HK-2 (cell line): Measurements from ENCODE around the gene RANBP17.

Experiments
- DNase-seq: peaks from one replicate; pipeline ENCODE4 v3.0.0-alpha.2; 2018; ENCODE audit not compliant: unreplicated experiment

Gene RANBP17

GRCh38 chr5:171092194-171092593, 230.4 kb downstream of the RANBP17 start:
- no peak for DNase-seq

DNA sequence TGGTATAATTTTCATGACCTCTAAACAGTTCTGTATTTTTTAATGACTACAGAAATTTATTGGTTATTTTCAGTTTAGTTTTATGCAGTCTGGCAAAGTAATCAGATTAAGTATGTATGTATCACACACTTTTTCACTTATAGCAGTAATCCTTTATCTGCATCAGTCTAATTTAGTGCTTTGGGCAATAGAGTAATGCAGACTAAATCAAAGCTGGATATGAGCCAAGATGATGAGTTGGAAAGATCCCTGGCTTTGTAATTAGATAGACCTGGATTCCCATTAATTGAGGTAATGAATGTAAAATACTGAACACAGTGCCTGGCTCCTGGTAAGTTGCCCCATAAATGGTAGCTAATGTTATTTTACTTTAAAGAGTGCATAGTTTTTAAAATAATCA, 231.8 kb downstream of the RANBP17 start:
- DNase-seq = no peak

DNA sequence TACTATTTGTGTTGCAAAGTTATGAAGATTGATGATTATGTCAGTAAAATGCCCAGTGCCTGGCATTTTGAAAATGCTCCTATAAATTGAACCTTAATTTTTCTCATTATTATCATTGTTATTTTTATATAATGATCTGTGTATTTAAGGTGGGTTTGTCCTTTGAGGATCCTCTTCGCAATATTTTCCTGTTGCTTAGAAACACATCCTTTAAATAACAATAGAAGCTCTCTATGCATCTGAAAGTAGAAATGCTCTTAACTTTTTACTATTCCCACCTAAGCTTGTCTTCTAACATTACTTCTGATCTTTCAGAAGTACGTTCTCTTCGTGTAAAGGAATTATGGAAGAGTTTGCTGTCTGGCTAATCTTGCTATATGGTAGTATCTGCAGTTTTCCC, 232.5 kb downstream of the RANBP17 start:
- DNase-seq = no peak

DNA sequence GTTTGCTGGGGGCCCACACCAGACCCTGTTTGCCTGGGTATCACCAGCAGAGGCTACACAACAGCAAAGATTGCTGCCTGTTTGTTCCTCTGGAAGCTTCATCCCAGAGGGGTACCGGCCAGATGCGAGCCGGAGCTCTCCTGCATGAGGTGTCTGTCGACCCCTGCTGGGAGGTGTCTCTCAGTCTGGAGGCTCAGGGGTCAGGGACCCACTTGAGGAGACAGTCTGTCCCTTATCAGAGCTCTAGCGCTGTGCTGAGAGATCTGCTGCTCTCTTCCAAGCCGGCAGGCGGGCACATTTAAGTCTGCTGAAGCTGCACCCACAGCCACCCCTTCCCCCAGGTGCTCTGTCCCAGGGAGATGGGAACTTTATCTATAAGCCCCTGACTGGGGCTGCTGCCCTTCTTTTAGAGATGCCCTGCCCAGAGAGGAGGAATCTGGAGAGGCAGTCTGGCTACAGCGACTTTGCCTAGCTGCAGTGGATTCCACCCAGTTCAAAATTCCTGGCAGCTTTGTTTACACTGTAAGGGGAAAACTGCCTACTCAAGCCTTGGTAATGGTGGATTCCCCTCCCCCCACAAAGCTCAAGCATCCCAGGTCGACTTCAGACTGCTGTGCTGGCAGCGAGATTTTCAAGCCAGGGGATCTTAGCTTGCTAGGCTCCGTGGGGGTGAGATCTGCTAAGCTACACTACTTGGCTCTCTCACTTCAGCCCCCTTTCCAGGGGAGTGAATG, 241.2 kb downstream of the RANBP17 start:
- DNase-seq = no peak

DNA sequence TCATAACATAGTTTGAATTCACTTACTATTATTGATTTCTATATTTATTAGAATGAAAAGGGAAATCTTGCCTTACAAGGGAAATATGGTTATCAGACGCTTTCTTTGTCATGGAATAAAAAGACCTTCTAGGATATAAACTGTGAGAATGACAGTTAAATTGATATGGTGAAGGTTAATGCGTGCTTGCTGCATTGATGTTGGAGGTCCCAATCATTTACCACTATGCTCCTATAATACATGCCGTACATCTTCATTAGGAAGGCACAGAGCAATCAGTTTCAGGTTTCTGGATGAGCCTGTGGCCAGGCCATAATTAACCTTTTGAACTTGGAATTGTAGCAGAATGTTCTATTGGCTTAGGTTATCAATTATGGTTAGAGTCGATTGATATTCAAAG, 245.9 kb downstream of the RANBP17 start:
- DNase-seq = no peak

GRCh38 chr5:171115519-171115918, 253.7 kb downstream of the RANBP17 start:
- no peak for DNase-seq

GRCh38 chr5:171116719-171117118, 254.9 kb downstream of the RANBP17 start:
- DNase-seq = no peak

DNA sequence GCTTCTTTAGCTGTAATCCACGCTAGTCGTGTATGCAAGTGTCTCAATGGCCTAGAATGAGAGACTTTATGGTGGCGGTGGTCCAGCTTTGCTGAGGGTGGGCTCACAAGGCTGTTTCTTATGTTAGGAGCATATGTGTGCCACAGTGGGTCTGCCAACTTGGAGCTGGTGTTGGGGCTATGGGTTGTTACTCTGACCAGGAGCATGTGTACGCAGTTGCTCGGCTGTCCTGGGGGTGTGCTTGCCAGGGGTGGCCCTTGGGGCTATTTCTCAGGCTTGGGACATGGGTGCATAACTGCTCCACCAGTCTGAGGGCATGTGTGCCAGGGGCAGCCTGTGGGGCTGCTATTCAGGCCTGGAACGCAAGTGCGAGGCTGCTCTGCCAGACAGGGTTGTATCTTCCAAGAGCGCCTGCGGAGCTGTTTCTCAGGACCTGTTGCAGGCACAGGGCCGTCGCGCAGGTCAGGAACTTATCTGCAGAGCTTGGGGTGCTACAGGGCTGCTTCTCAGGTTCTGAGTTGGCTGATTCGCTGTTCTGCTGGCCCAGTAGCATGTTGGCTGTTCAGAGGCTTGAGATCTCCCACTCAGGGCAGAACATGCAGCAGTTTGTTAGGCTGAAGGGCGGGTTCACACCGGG, 259.3 kb downstream of the RANBP17 start:
- DNase-seq = no peak

DNA sequence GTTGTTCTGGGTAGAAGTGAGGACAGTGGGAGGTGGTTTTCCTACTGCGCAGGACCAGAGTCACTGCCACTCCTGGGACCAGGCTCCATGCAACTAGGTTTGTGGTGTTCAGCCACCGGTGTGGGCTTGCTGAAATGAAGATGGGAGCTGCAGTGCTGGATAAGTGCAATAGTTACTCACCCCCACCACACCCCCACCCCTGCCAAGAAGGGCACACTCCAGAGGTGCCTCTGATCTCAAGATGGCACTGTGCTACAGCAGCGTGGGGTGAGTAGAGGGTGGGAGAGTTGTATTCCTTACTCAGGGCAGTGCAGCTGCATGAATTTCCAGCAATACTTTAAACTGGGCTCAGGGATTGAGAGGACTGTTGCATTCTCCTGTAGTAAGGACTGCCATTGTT, 259.8 kb downstream of the RANBP17 start:
- DNase-seq = no peak

- peak; percentile 7 for DNase-seq
Measured at GRCh38 chr5:171122372-171122771, 260.6 kb downstream of the RANBP17 start.

GRCh38 chr5:171123417-171123816, 261.6 kb downstream of the RANBP17 start:
- DNase-seq = no peak

GRCh38 chr5:171127314-171127713, 265.5 kb downstream of the RANBP17 start:
- DNase-seq = no peak

GRCh38 chr5:171128136-171128535, 266.3 kb downstream of the RANBP17 start:
- DNase-seq = no peak

- DNase-seq = no peak
Measured at GRCh38 chr5:171129308-171129707, 267.5 kb downstream of the RANBP17 start.

GRCh38 chr5:171131497-171131896, 269.7 kb downstream of the RANBP17 start:
- no peak for DNase-seq

DNA sequence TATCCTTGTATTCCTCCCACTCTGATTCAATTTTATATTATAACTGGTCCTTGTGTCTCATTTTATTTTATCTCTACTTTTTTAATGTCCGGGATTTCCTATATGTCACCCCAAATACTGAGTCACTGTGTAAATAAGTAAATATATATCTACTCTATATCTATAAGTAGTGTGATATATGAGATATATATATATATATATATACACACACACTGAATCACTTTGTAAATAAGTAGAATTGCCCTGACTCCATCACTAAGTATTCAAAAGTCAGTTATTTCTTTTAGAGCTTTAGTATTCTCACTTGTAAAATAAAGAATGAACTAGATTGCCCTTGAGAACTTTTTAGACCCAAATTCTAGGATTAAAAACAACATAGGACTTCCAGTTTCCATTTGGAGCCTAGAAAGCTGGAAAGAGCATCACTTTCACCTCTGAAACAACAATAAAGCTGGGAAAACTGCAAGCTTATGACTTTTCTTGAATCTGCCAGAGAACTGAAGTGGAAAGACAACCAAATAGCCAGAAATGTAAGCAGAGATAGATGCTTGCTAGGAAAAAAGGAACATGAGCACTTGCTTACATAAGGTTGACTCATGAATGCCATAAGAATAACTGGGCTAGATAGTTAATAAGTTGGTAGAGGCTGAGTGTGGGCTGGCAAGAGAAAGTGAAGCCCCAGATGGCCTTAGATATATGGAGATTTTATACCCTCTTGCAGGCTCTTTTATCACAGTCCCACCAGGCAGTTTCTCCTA, 276.1 kb downstream of the RANBP17 start:
- no peak for DNase-seq

DNA sequence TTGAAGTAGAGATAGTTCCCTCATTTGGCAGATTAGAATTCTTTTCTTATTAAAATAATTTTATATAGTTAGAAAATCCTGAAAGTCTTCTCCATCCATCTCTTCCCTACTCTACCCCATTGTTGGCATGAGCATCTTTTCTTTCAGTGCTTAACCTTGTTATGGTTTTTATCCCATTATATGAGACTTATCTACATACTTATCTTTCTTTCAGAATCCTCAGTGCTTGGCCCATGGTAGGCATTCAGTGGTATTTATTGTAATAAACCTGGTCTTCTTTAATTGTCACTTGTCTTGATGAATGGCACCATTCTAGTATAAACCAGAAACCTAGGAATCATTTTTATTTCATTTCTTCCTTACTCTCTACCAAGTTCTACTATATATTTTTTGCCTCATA, 277.4 kb downstream of the RANBP17 start:
- no peak for DNase-seq

DNA sequence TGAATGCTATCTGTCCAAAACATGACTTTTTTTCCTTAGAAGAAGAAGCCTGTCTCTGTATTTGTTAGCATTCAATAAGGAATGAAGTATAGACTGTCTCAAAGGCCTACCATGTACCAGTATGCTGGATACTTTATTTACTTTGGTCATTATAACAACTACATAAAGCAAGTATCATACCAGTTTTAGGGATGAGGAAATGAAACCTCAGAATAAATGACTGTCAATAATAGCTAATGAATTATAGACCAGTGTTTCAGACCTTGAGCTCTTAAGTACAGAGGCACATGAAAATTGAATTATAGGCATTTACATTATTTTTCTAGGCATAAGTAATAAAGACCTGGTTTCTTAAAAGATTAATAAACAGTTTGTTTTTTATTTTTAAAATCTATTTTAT, 280.8 kb downstream of the RANBP17 start:
- no peak for DNase-seq

DNA sequence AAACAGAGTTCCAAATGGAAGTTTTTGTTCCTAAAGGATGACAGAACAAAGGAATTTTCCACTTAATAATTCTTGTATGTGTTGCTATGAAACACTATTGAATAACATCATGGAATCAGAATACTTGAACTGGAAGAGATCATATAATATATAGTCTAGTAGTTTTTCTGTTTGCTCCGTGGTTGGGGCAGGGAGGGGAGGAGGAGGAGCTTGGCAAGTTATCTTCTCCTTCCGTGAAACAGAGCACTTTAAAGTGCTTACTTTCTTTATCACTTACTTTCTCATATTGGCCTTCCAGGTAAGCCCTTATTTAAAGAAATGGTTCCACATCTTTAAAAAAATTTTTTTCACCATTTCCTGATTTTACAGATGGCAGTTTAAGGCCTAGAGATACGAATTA, 281.4 kb downstream of the RANBP17 start:
- no peak for DNase-seq

DNA sequence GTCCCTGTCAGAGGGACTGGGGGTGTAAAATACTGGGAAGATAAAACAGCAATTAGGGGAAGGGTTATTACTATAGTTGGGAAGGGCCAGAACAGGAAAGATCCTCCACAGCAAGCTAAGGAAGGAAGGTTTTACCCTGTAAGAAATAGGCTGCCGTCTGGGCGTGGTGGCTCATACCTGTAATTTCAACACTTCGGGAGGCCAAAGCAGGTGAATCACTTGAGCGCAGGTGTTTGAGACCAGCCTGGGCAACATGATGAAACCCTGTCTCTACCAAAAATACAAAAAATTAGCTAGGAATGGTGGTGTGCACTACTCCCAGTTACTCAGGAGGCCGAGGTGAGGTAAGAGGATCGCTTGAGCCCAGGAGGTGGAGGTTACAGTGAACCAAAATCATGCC, 282.1 kb downstream of the RANBP17 start:
- DNase-seq = no peak

DNA sequence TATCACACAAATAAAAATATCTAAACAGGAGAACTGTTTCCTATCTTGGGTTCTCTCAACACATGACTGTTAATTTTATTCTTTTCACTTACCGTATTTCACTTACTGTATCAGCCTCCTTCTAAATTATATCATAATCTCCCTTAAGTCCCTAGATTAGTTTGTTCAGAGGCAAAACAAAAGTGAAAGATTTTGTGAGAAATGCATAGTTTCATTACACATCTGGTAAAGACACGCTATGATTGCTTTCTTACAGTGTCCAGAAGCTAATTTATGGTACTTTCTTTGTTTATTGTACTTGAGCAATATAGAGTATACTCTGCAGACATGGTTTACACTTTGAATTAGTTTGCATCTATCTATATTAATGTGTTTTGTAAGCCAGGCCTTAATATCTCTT, 287.5 kb downstream of the RANBP17 start:
- DNase-seq = no peak

DNA sequence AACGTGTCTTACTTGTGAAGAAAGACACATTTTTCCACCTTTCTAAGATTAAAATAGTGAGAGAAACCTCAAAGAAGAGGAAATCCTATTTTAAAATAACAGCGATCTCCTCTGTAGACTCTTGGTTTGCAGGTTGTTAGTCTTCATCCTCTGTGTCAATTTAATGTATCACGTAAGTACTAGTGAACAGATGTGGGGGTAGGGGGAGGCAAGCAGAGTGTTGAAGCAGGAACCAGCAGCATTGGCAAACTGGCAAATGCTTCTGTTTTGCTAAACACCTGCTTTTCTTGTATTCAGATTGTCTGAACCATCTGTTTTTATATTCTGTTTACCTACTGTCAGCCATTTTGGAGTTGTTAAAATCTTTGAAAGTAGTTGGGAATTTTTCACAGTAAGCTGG, 288.0 kb downstream of the RANBP17 start:
- no peak for DNase-seq

GRCh38 chr5:171152382-171152781, 290.6 kb downstream of the RANBP17 start:
- no peak for DNase-seq
